HepG2 (cell line): ENCODE data around the gene CFAP100. TPM values are rescaled to one million over a fixed set of nuclear protein-coding genes. Genes with fewer than 3 reads are reported as not detected.

Experiments
- ATAC-seq: fragments of 200-7000 bp; cut with Tn5 transposase; 3 replicates; pipeline ENCODE4 v1.9.1; 2020; ENCODE audit warnings: mild to moderate bottlenecking, moderate library complexity
- BruUV-seq: library from RNA; stranded (reverse); fragments of 400-500 nt; replicated peaks from 2 replicates; lab custom pipeline; 2021; lab: Mats Ljungman, UMichigan
- CTCF ChIA-PET: fragments of 300-600 bp; formaldehyde crosslinking; extraction: SDS; loops from one replicate; lab custom pipeline; 2021; ENCODE audit warnings: low total read pairs, inconsistent platforms, low intra/inter-chr PET ratio; lab: Yijun Ruan, JAX
- POLR2A ChIA-PET: fragments of 350-600 bp; sonication (Branson Sonifier 250); formaldehyde crosslinking; loops from one replicate; lab custom pipeline; 2020; ENCODE audit warnings: antibody characterized with exemption, inconsistent platforms; lab: Yijun Ruan, JAX
- DNase-seq: peaks from one replicate; pipeline ENCODE4 v3.0.0-alpha.2; 2015; ENCODE audit warnings: low spot score
- FAIRE-seq: peaks from 3 replicates; lab custom pipeline; 2011; peaks lifted over from hg19 to GRCh38; lab: Jason Lieb, UNC
- H2AFZ ChIP-seq: one replicate; pipeline ENCODE4 v1.6.1; 2011; ENCODE audit warnings: low read length, inconsistent platforms
- H3K27ac ChIP-seq: fragments of 300-600 bp; 3 replicates; pipeline ENCODE4 v1.8.0; 2011; ENCODE audit warnings: mixed run types, mild to moderate bottlenecking, mixed read lengths, low read length, inconsistent platforms; ENCODE audit not compliant: insufficient read depth; ENCODE audit errors: extremely low read length
- H3K27me3 ChIP-seq, 2 experiments: fragments of 200-600 bp in 1 of 2; 2 replicates in 1 of 2; 3 replicates in 1 of 2; pipeline versions ENCODE4 v1.6.0 to v1.8.0; 2011; ENCODE audit warnings: low read length in 2 of 2, mild to moderate bottlenecking in 2 of 2, moderate library complexity in 2 of 2, inconsistent platforms in 1 of 2; ENCODE audit not compliant: insufficient read depth in 2 of 2, control insufficient read depth in 1 of 2
- H3K36me3 ChIP-seq, 2 experiments: fragments of 200-600 bp in 1 of 2; replicated peaks in 1 of 2; 2 replicates in 1 of 2; 3 replicates in 1 of 2; pipeline versions ENCODE4 v1.5.1 to v1.8.0; 2011; ENCODE audit warnings: low read length in 2 of 2, inconsistent platforms in 1 of 2; ENCODE audit not compliant: insufficient read depth in 2 of 2, control insufficient read depth in 1 of 2
- H3K4me1 ChIP-seq: 2 replicates; pipeline ENCODE4 v1.5.1; 2012; ENCODE audit warnings: low read length, inconsistent platforms; ENCODE audit not compliant: insufficient read depth
- H3K4me2 ChIP-seq: 2 replicates; pipeline ENCODE4 v1.6.0; 2011; ENCODE audit warnings: low read depth, low read length, inconsistent platforms
- H3K4me3 ChIP-seq, 3 experiments: fragments of 200-600 bp in 1 of 3; sonication (generic), shearing (Covaris generic) in 1 of 3; replicated peaks in 1 of 3; 2 replicates each; pipeline ENCODE4 v1.5.1; 2011 to 2016; ENCODE audit warnings: low read length in 3 of 3, inconsistent platforms in 2 of 3, low read depth in 2 of 3, mild to moderate bottlenecking in 2 of 3, control low read depth in 1 of 3, mixed read lengths in 1 of 3; ENCODE audit not compliant: insufficient read depth in 1 of 3
- H3K79me2 ChIP-seq: one replicate; pipeline ENCODE4 v1.6.1; 2011; ENCODE audit warnings: low read length, inconsistent platforms; ENCODE audit not compliant: insufficient read depth
- H3K9ac ChIP-seq: 2 replicates; pipeline ENCODE4 v1.6.0; 2011; ENCODE audit warnings: mild to moderate bottlenecking, low read depth, low read length, inconsistent platforms; ENCODE audit not compliant: insufficient read depth
- H3K9me3 ChIP-seq: 2 replicates; pipeline ENCODE4 v1.5.1; 2012; ENCODE audit warnings: mild to moderate bottlenecking, low read length
- H4K20me1 ChIP-seq: 2 replicates; pipeline ENCODE4 v1.6.0; 2011; ENCODE audit warnings: inconsistent platforms, mild to moderate bottlenecking, low read length, moderate library complexity; ENCODE audit not compliant: insufficient read depth
- CBFB ChIP-seq: sonication (generic); formaldehyde crosslinking; IDR thresholded peaks from 2 replicates; pipeline ENCODE4 v1.4.0; 2020; ENCODE audit warnings: missing genetic modification reagents
- ERF ChIP-seq: IDR thresholded peaks from 2 replicates; pipeline ENCODE4 v1.6.1; 2018; ENCODE audit warnings: missing biosample characterization, missing genetic modification reagents
- KDM5B ChIP-seq: sonication (generic); formaldehyde crosslinking; IDR thresholded peaks from 2 replicates; pipeline ENCODE4 v1.4.0; 2020; ENCODE audit warnings: missing genetic modification reagents, mild to moderate bottlenecking, borderline replicate concordance
- PPARG ChIP-seq: conservative IDR thresholded peaks from 2 replicates; pipeline ENCODE4 v1.6.1; 2016; ENCODE audit warnings: missing biosample characterization, missing genetic modification reagents
- RORA ChIP-seq: sonication (generic); formaldehyde crosslinking; IDR thresholded peaks from 2 replicates; pipeline ENCODE4 v1.5.0; 2020; ENCODE audit warnings: mild to moderate bottlenecking, missing genetic modification reagents, moderate library complexity
- ZNF138 ChIP-seq: sonication (generic); formaldehyde crosslinking; IDR thresholded peaks from 2 replicates; pipeline ENCODE4 v1.5.0; 2020; ENCODE audit warnings: mild to moderate bottlenecking, low read depth, missing genetic modification reagents
- ZNF724P ChIP-seq: sonication (generic); formaldehyde crosslinking; IDR thresholded peaks from 2 replicates; pipeline ENCODE4 v1.8.0; 2022; ENCODE audit warnings: missing genetic modification reagents, borderline replicate concordance
- ZNF776 ChIP-seq: sonication (generic); formaldehyde crosslinking; IDR thresholded peaks from 2 replicates; pipeline ENCODE4 v1.4.0; 2020; ENCODE audit warnings: mild to moderate bottlenecking, missing genetic modification reagents
- WGBS: methylation state at CpG from one replicate; pipeline ENCODE4 v1.1.6; 2017; ENCODE audit warnings: low lambda C conversion rate; 5-methylcytosine and 5-hydroxymethylcytosine counted together
- in situ Hi-C: cut with HindIII; loops from 2 replicates; pipeline ENCODE4 v1.10.0; 2017; ENCODE audit warnings: low pct_unique_long_range_greater_than_20kb; ENCODE audit not compliant: extremely low pct_ligation_motif_present
- intact Hi-C: fragments of 100-400 bp; cut with micrococcal nuclease; formaldehyde crosslinking; loops from one replicate; pipeline ENCODE4 v1.10.0; 2022; ENCODE audit not compliant: unreplicated experiment
- polyA plus RNA-seq, 8 experiments: library from polyadenylated mRNA; depleted of rRNA in 3 of 8; stranded (reverse) in 7 of 8; unstranded in 1 of 8; fragments of >200 nt; fragmentation: Illumina TruSeq in 4 of 8; extraction: Trizol in 4 of 8; gene quantifications; 2 replicates each; pipeline versions ENCODE4 v1.2.1 to v1.2.3, GENCODE V29; 2011 to 2016; ENCODE audit warnings: low read depth in 4 of 8, missing spikeins in 1 of 8, mixed read lengths in 1 of 8; ENCODE audit not compliant: insufficient read depth in 1 of 8
- total RNA-seq, 5 experiments: library from RNA; depleted of rRNA; stranded (reverse); fragments of >200 nt; fragmentation: Illumina TruSeq; extraction: Trizol; gene quantifications; 2 replicates each; pipeline ENCODE4 v1.2.3, GENCODE V29; 2016; ENCODE audit warnings: low read depth in 1 of 5
- TF ChIP-seq, protein P1 (sequence below): sonication (generic); formaldehyde crosslinking; IDR thresholded peaks from 2 replicates; pipeline ENCODE4 v1.5.1; 2020; ENCODE audit warnings: mild to moderate bottlenecking, moderate library complexity, missing genetic modification reagents
- TF ChIP-seq, protein P2 (sequence below): IDR thresholded peaks from 2 replicates; pipeline ENCODE4 v1.6.1; 2016; ENCODE audit warnings: low read depth, missing genetic modification reagents, missing compliant biosample characterization
- TF ChIP-seq, protein P3 (sequence below): sonication (generic); formaldehyde crosslinking; IDR thresholded peaks from 2 replicates; pipeline ENCODE4 v1.8.1; 2023; ENCODE audit warnings: missing genetic modification reagents, mild to moderate bottlenecking, borderline replicate concordance
- TF ChIP-seq, protein P4 (sequence below): sonication (generic); formaldehyde crosslinking; IDR thresholded peaks from 2 replicates; pipeline ENCODE4 v1.4.0; 2020; ENCODE audit warnings: missing genetic modification reagents
- TF ChIP-seq, protein P5 (sequence below): sonication (generic); formaldehyde crosslinking; IDR thresholded peaks from 2 replicates; pipeline ENCODE4 v1.4.0; 2020; ENCODE audit warnings: mild to moderate bottlenecking, missing genetic modification reagents

The CFAP100 gene
- total and polyA plus RNA-seq, 2 of the 13 experiments (the other 11 are each of a cell fraction or from before 2014, with no cell fraction given): 0.32 TPM; not detected in 1

DNA sequence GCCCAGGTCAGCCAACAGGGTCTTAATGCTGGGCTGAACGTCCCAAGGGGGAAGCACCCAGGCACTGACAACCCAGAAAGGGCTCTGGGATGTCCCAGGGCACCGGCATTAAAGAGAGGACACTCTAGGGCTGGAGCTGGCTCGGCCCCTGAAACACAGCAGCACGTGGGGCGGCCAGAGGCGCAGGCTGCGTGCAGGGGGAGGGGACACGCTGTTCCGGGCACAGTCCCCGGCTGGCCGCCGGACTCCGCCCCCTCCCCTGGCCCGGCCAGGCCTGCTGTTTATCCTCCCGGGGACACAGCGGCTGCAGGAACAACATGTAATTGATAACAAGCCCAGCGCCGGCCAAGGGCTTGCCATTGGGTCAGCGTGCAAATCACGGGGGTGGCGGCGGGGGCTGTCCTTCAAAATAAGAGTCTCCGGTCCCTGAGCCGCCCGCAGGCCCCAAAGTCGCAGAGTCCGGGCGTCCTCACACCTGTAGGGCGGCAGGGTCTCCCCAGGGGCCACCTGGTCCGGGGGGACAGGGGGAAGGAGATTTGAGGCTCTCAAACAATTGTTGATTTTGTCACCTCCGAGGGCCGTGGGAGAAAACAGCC is 38.8 kb upstream of the CFAP100 start:
- peaks cover 0 to 1% of the 10 kb centered on the region in 2 experiments; a peak in 2 of 5 replicates for H3K36me3 ChIP-seq
- H3K79me2 ChIP-seq: no peaks in the 10 kb centered on the region
- H3K27ac ChIP-seq: peak overlapping the region; percentile 75
- WGBS: 0% methylated on average over 6 of the region's 32 CpGs
- ChIA-PET CTCF (no interaction called here), POLR2A (interaction anchor here (0.7 kb wide), 1 partner anchor 9 kb away, joined by 3 read pairs; no protein-coding TSS in a partner anchor)
- no peak overlapping the region for H2AFZ ChIP-seq
- peak overlapping the region; percentile 80 for H3K9ac ChIP-seq
- intact Hi-C loops: loop anchor here (2.0 kb wide), 2 partner anchors 79 to 89 kb away; no protein-coding TSS in a partner anchor
- peaks cover 49% of the 10 kb centered on the region for H3K4me1 ChIP-seq
- no TSS peak for BruUV-seq
- in situ Hi-C loops: loop anchor here (5.0 to 25.0 kb wide), 2 partner anchors 89 to 219 kb away; no protein-coding TSS in a partner anchor
- no peaks in the 10 kb centered on the region for H3K9me3 ChIP-seq
- H4K20me1 ChIP-seq: no peaks in the 10 kb centered on the region
- FAIRE-seq (peak; percentile 64), ATAC-seq (peak; percentile 83), DNase-seq (peak; percentile 94)
- H3K4me2 ChIP-seq: peak overlapping the region; percentile 91
- peaks cover 4 to 27% of the 10 kb centered on the region in 2 experiments; a peak in 4 of 5 replicates for H3K27me3 ChIP-seq
- peak overlapping the region; percentile 61 to 80 (median 71) for H3K4me3 ChIP-seq
- TF ChIP-seq, protein P1, sequence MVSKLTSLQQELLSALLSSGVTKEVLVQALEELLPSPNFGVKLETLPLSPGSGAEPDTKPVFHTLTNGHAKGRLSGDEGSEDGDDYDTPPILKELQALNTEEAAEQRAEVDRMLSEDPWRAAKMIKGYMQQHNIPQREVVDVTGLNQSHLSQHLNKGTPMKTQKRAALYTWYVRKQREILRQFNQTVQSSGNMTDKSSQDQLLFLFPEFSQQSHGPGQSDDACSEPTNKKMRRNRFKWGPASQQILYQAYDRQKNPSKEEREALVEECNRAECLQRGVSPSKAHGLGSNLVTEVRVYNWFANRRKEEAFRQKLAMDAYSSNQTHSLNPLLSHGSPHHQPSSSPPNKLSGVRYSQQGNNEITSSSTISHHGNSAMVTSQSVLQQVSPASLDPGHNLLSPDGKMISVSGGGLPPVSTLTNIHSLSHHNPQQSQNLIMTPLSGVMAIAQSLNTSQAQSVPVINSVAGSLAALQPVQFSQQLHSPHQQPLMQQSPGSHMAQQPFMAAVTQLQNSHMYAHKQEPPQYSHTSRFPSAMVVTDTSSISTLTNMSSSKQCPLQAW (CRISPR knock-in tag): peak; percentile 60
- TF ChIP-seq PPARG (CRISPR knock-in tag) (0 out of 2 replicates have a peak, but pooled peaks have one; percentile 45), CBFB (CRISPR knock-in tag) (peak; percentile 35; the same call in 1 of the 2 replicates), ZNF776 (CRISPR knock-in tag) (0 out of 2 replicates have a peak, but pooled peaks have one; percentile 51), KDM5B (CRISPR knock-in tag) (peak; percentile 29; the same call in 1 of the 2 replicates), RORA (no peak), ERF (CRISPR knock-in tag) (peak; percentile 79), ZNF138 (no peak), ZNF724P (CRISPR knock-in tag) (peak; percentile 55; the same call in 1 of the 2 replicates)
- TF ChIP-seq, protein P2, sequence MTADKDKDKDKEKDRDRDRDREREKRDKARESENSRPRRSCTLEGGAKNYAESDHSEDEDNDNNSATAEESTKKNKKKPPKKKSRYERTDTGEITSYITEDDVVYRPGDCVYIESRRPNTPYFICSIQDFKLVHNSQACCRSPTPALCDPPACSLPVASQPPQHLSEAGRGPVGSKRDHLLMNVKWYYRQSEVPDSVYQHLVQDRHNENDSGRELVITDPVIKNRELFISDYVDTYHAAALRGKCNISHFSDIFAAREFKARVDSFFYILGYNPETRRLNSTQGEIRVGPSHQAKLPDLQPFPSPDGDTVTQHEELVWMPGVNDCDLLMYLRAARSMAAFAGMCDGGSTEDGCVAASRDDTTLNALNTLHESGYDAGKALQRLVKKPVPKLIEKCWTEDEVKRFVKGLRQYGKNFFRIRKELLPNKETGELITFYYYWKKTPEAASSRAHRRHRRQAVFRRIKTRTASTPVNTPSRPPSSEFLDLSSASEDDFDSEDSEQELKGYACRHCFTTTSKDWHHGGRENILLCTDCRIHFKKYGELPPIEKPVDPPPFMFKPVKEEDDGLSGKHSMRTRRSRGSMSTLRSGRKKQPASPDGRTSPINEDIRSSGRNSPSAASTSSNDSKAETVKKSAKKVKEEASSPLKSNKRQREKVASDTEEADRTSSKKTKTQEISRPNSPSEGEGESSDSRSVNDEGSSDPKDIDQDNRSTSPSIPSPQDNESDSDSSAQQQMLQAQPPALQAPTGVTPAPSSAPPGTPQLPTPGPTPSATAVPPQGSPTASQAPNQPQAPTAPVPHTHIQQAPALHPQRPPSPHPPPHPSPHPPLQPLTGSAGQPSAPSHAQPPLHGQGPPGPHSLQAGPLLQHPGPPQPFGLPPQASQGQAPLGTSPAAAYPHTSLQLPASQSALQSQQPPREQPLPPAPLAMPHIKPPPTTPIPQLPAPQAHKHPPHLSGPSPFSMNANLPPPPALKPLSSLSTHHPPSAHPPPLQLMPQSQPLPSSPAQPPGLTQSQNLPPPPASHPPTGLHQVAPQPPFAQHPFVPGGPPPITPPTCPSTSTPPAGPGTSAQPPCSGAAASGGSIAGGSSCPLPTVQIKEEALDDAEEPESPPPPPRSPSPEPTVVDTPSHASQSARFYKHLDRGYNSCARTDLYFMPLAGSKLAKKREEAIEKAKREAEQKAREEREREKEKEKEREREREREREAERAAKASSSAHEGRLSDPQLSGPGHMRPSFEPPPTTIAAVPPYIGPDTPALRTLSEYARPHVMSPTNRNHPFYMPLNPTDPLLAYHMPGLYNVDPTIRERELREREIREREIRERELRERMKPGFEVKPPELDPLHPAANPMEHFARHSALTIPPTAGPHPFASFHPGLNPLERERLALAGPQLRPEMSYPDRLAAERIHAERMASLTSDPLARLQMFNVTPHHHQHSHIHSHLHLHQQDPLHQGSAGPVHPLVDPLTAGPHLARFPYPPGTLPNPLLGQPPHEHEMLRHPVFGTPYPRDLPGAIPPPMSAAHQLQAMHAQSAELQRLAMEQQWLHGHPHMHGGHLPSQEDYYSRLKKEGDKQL: peak; percentile 75
- TF ChIP-seq, protein P3, sequence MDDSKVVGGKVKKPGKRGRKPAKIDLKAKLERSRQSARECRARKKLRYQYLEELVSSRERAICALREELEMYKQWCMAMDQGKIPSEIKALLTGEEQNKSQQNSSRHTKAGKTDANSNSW: peak; percentile 48; the same call in 1 of the 2 replicates
- TF ChIP-seq, protein P4, sequence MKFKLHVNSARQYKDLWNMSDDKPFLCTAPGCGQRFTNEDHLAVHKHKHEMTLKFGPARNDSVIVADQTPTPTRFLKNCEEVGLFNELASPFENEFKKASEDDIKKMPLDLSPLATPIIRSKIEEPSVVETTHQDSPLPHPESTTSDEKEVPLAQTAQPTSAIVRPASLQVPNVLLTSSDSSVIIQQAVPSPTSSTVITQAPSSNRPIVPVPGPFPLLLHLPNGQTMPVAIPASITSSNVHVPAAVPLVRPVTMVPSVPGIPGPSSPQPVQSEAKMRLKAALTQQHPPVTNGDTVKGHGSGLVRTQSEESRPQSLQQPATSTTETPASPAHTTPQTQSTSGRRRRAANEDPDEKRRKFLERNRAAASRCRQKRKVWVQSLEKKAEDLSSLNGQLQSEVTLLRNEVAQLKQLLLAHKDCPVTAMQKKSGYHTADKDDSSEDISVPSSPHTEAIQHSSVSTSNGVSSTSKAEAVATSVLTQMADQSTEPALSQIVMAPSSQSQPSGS (CRISPR knock-in tag): 0 out of 2 replicates have a peak, but pooled peaks have one; percentile 29
- TF ChIP-seq, protein P5, sequence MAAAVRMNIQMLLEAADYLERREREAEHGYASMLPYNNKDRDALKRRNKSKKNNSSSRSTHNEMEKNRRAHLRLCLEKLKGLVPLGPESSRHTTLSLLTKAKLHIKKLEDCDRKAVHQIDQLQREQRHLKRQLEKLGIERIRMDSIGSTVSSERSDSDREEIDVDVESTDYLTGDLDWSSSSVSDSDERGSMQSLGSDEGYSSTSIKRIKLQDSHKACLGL (CRISPR knock-in tag): peak; percentile 81; the same call in 1 of the 2 replicates
